Measurements from ENCODE around the gene SURF1.
"Not testable (repeated sequence)": the region's sequence is repeated elsewhere in the genome, so short reads cannot be mapped to it uniquely, and the experiment has no call there.

Gene SURF1

GRCh38 chr9:133331641-133332380 lies 24.5 kb downstream of the SURF1 start:
- Histone ChIP-seq H3K27ac (ENCODE audit: low read depth, low read length) (no peak overlapping the region), H3K36me3 (ENCODE audit: control insufficient read depth, insufficient read depth, low read length) (peaks cover 52% of the 10 kb centered on the region), H3K9ac (ENCODE audit: low read length) (no peak overlapping the region), H3K27me3 (ENCODE audit: control insufficient read depth, insufficient read depth, low read length) (no peaks in the 10 kb centered on the region), H3K4me1 (ENCODE audit: control insufficient read depth, insufficient read depth, low read length) (peaks cover 17% of the 10 kb centered on the region), H3K4me3 (ENCODE audit: low read depth, low read length) (no peak overlapping the region), H3K9me3 (ENCODE audit: control insufficient read depth, insufficient read depth, low read depth, low read length) (no peaks in the 10 kb centered on the region)

GRCh38 chr9:133331221-133331620 lies 25.1 kb downstream of the SURF1 start:
- Histone ChIP-seq H3K9me3 (ENCODE audit: control insufficient read depth, insufficient read depth, low read depth, low read length) (no peaks in the 10 kb centered on the region), H3K4me1 (ENCODE audit: control insufficient read depth, insufficient read depth, low read length) (peaks cover 14% of the 10 kb centered on the region), H3K27me3 (ENCODE audit: control insufficient read depth, insufficient read depth, low read length) (no peaks in the 10 kb centered on the region), H3K9ac (ENCODE audit: low read length) (no peak overlapping the region), H3K4me3 (ENCODE audit: low read depth, low read length) (no peak overlapping the region), H3K27ac (ENCODE audit: low read depth, low read length) (no peak overlapping the region), H3K36me3 (ENCODE audit: control insufficient read depth, insufficient read depth, low read length) (peaks cover 52% of the 10 kb centered on the region)

- not testable (repeated sequence) for H3K4me3 ChIP-seq (ENCODE audit: low read depth, low read length); H3K9ac ChIP-seq (ENCODE audit: low read length); H3K27ac ChIP-seq (ENCODE audit: low read depth, low read length); H3K9me3 ChIP-seq (ENCODE audit: control insufficient read depth, insufficient read depth, low read depth, low read length); H3K27me3 ChIP-seq (ENCODE audit: control insufficient read depth, insufficient read depth, low read length)
- Histone ChIP-seq H3K4me1 (ENCODE audit: control insufficient read depth, insufficient read depth, low read length) (peaks cover 11% of the 10 kb centered on the region), H3K36me3 (ENCODE audit: control insufficient read depth, insufficient read depth, low read length) (peaks cover 48% of the 10 kb centered on the region)
These were observed 26.8 kb downstream of the SURF1 start for GRCh38 chr9:133329306-133330156.

- no peaks in the 10 kb centered on the region for H3K27me3 ChIP-seq (ENCODE audit: control insufficient read depth, insufficient read depth, low read length)
- H3K36me3 ChIP-seq (ENCODE audit: control insufficient read depth, insufficient read depth, low read length) = peaks cover 33% of the 10 kb centered on the region
- H3K9me3 ChIP-seq (ENCODE audit: control insufficient read depth, insufficient read depth, low read depth, low read length) = peaks cover 14% of the 10 kb centered on the region
These were observed 28.3 kb downstream of the SURF1 start for GRCh38 chr9:133327834-133328484.

GRCh38 chr9:133327021-133327420 lies 29.3 kb downstream of the SURF1 start:
- Histone ChIP-seq H3K36me3 (ENCODE audit: control insufficient read depth, insufficient read depth, low read length) (peaks cover 23% of the 10 kb centered on the region), H3K9me3 (ENCODE audit: control insufficient read depth, insufficient read depth, low read depth, low read length) (peaks cover 14% of the 10 kb centered on the region)
- not testable (repeated sequence) for H3K4me3 ChIP-seq (ENCODE audit: low read depth, low read length); H3K27ac ChIP-seq (ENCODE audit: low read depth, low read length); H3K27me3 ChIP-seq (ENCODE audit: control insufficient read depth, insufficient read depth, low read length); H3K4me1 ChIP-seq (ENCODE audit: control insufficient read depth, insufficient read depth, low read length); H3K9ac ChIP-seq (ENCODE audit: low read length)

More at GRCh38 chr9:133327834-133328484, 28.3 kb downstream of the SURF1 start:
- H3K4me3 ChIP-seq (ENCODE audit: low read depth, low read length) = no peak overlapping the region
- H3K27ac ChIP-seq (ENCODE audit: low read depth, low read length) = no peak overlapping the region
- no peak overlapping the region for H3K9ac ChIP-seq (ENCODE audit: low read length)
- H3K4me1 ChIP-seq (ENCODE audit: control insufficient read depth, insufficient read depth, low read length) = no peaks in the 10 kb centered on the region

GRCh38 chr9:133323991-133324703 lies 32.1 kb downstream of the SURF1 start:
- Histone ChIP-seq H3K9ac (ENCODE audit: low read length) (no peak overlapping the region), H3K27me3 (ENCODE audit: control insufficient read depth, insufficient read depth, low read length) (no peaks in the 10 kb centered on the region), H3K9me3 (ENCODE audit: control insufficient read depth, insufficient read depth, low read depth, low read length) (peaks cover 14% of the 10 kb centered on the region), H3K27ac (ENCODE audit: low read depth, low read length) (no peak overlapping the region), H3K4me3 (ENCODE audit: low read depth, low read length) (no peak overlapping the region), H3K4me1 (ENCODE audit: control insufficient read depth, insufficient read depth, low read length) (no peaks in the 10 kb centered on the region), H3K36me3 (ENCODE audit: control insufficient read depth, insufficient read depth, low read length) (no peaks in the 10 kb centered on the region)

DNA sequence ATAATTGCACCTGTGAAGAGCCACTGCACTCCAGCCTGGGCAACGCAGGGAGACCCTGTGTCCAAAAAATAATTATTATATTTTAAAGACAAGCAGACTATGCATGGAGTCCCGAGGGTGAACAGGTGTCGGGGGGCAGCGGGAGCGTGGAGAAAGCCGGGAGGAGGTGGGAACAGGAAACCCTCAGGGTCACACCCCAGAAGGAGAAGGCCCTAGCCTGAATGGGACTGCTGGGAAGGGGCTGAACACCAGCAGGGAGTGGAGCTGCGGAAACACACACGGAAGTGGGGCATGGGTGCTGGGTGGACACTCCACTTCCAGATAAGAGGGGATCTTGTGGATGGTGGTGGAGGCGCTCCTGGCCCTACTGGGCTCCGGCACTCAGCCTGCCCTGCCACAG lies 33.1 kb downstream of the SURF1 start:
- no peak overlapping the region for H3K27ac ChIP-seq (ENCODE audit: low read depth, low read length)
- no peak overlapping the region for H3K4me3 ChIP-seq (ENCODE audit: low read depth, low read length)
- no peaks in the 10 kb centered on the region for H3K4me1 ChIP-seq (ENCODE audit: control insufficient read depth, insufficient read depth, low read length)
- no peak overlapping the region for H3K9ac ChIP-seq (ENCODE audit: low read length)
- H3K36me3 ChIP-seq (ENCODE audit: control insufficient read depth, insufficient read depth, low read length) = no peaks in the 10 kb centered on the region
- no peaks in the 10 kb centered on the region for H3K27me3 ChIP-seq (ENCODE audit: control insufficient read depth, insufficient read depth, low read length)
- peaks cover 14% of the 10 kb centered on the region for H3K9me3 ChIP-seq (ENCODE audit: control insufficient read depth, insufficient read depth, low read depth, low read length)

DNA sequence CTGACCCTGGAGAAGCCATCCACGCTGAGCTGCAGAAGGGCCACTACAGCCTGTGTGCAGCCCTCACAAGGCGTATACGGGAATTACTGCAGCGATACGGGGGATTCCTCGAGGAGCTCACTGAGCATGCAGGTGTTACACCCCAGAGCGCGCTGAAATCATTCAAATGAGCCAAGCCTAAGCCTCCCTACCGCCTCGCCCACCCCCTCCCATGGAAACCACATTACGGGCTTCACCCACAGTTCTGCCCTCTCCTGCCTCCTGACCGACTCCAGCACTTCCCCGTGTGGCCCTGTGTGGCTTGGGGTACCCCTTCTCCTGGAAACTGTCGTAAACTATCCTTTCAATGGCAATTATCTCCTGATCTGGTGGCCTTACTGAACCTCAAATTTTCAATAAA lies 33.6 kb downstream of the SURF1 start:
- H3K4me3 ChIP-seq (ENCODE audit: low read depth, low read length) = no peak overlapping the region
- H3K36me3 ChIP-seq (ENCODE audit: control insufficient read depth, insufficient read depth, low read length) = no peaks in the 10 kb centered on the region
- H3K9ac ChIP-seq (ENCODE audit: low read length) = no peak overlapping the region
- H3K4me1 ChIP-seq (ENCODE audit: control insufficient read depth, insufficient read depth, low read length) = no peaks in the 10 kb centered on the region
- H3K27me3 ChIP-seq (ENCODE audit: control insufficient read depth, insufficient read depth, low read length) = no peaks in the 10 kb centered on the region
- no peak overlapping the region for H3K27ac ChIP-seq (ENCODE audit: low read depth, low read length)
- H3K9me3 ChIP-seq (ENCODE audit: control insufficient read depth, insufficient read depth, low read depth, low read length) = peaks cover 14% of the 10 kb centered on the region

- Histone ChIP-seq H3K27ac (ENCODE audit: low read depth, low read length) (no peak overlapping the region), H3K9me3 (ENCODE audit: control insufficient read depth, insufficient read depth, low read depth, low read length) (peaks cover 14% of the 10 kb centered on the region), H3K27me3 (ENCODE audit: control insufficient read depth, insufficient read depth, low read length) (no peaks in the 10 kb centered on the region), H3K4me3 (ENCODE audit: low read depth, low read length) (no peak overlapping the region), H3K36me3 (ENCODE audit: control insufficient read depth, insufficient read depth, low read length) (no peaks in the 10 kb centered on the region), H3K9ac (ENCODE audit: low read length) (no peak overlapping the region), H3K4me1 (ENCODE audit: control insufficient read depth, insufficient read depth, low read length) (no peaks in the 10 kb centered on the region)
These were observed 34.8 kb downstream of the SURF1 start for GRCh38 chr9:133321411-133321935.

DNA sequence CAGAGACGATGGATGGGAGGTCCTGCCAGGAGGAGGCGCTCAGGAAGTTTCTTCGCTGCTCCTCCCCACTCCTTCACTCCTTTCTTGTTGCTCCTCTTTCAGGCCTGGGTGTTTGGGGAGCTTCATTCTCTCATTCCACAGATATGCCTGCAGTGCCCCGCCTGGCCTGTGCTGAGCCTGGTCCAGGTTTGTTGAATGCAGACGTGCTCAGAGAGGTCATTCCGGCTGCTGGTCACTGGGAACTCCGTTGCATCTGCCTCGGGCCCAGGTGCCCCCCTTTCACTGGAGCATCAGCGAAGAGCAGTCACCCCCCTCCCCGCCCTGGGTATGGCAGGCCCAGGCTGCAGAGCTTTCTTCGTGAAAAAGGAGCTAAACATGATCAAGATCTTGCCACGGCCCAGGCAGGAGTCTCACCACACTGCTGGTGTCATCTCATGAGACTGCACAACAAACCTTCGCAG lies 35.8 kb downstream of the SURF1 start:
- H3K4me1 ChIP-seq (ENCODE audit: control insufficient read depth, insufficient read depth, low read length) = no peaks in the 10 kb centered on the region
- H3K27ac ChIP-seq (ENCODE audit: low read depth, low read length) = no peak overlapping the region
- H3K4me3 ChIP-seq (ENCODE audit: low read depth, low read length) = no peak overlapping the region
- H3K36me3 ChIP-seq (ENCODE audit: control insufficient read depth, insufficient read depth, low read length) = no peaks in the 10 kb centered on the region
- H3K9me3 ChIP-seq (ENCODE audit: control insufficient read depth, insufficient read depth, low read depth, low read length) = peaks cover 14% of the 10 kb centered on the region
- no peaks in the 10 kb centered on the region for H3K27me3 ChIP-seq (ENCODE audit: control insufficient read depth, insufficient read depth, low read length)
- H3K9ac ChIP-seq (ENCODE audit: low read length) = no peak overlapping the region
